H1 (cell line): Measurements from ENCODE around the gene CAPN11. TPM values are rescaled to one million over a fixed set of nuclear protein-coding genes. Genes with fewer than 3 reads are reported as not detected.
A peak's percentile ranks its signal among the peaks of the same experiment; 100 is the strongest.

ENCODE experiments used
- BRCA1 ChIP-seq: IDR thresholded peaks from 2 replicates; pipeline ENCODE4 v1.6.1; 2012; ENCODE audit warnings: low read depth, low read length, improper control_type of control experiment
- CEBPB ChIP-seq: IDR thresholded peaks from 2 replicates; pipeline ENCODE4 v1.6.1; 2012; ENCODE audit warnings: low read depth, low read length
- NANOG ChIP-seq: IDR thresholded peaks from 2 replicates; pipeline ENCODE4 v1.6.1; 2011; ENCODE audit warnings: low read length, low read depth, mild to moderate bottlenecking, inconsistent platforms; ENCODE audit not compliant: insufficient read depth, poor library complexity, severe bottlenecking
- PHF8 ChIP-seq: fragments of 200-600 bp; sonication (generic); conservative IDR thresholded peaks from 2 replicates; pipeline ENCODE4 v1.7.1; 2012; ENCODE audit warnings: low read depth, mild to moderate bottlenecking, inconsistent platforms, low read length, moderate library complexity
- RBBP5 ChIP-seq: IDR thresholded peaks from 2 replicates; pipeline ENCODE4 v1.7.1; 2012; ENCODE audit warnings: low read depth, mild to moderate bottlenecking, inconsistent platforms, low read length, moderate library complexity, borderline replicate concordance
- RXRA ChIP-seq: IDR thresholded peaks from 2 replicates; pipeline ENCODE4 v1.6.1; 2011; ENCODE audit warnings: low read depth, mild to moderate bottlenecking, low read length, moderate library complexity; ENCODE audit not compliant: insufficient read depth
- SIX5 ChIP-seq: IDR thresholded peaks from 2 replicates; pipeline ENCODE4 v1.6.1; 2011; ENCODE audit warnings: mild to moderate bottlenecking, low read depth, low read length
- SP2 ChIP-seq: IDR thresholded peaks from 2 replicates; pipeline ENCODE4 v1.6.1; 2012; ENCODE audit warnings: mild to moderate bottlenecking, low read length, inconsistent platforms
- TBP ChIP-seq: IDR thresholded peaks from 2 replicates; pipeline ENCODE4 v1.6.1; 2011; ENCODE audit warnings: low read depth, low read length, improper control_type of control experiment
- polyA plus RNA-seq, 7 experiments: library from polyadenylated mRNA; depleted of rRNA in 3 of 7; stranded (reverse) in 5 of 7; unstranded in 2 of 7; fragments of >200 nt in 5 of 7; fragments of 200-250 nt in 2 of 7; gene quantifications; 1 replicate in 5 of 7; 2 replicates in 1 of 7; 4 replicates in 1 of 7; pipeline versions ENCODE4 v1.2.1 to v1.2.3, GENCODE V29; 2011 to 2013; ENCODE audit warnings: missing spikeins in 2 of 7, mixed read lengths in 2 of 7
- total RNA-seq: library from RNA; stranded (reverse); fragmentation: NEBNext Ultra II Directional; extraction: Animal tissue kit (Norgen Biotek cat#: 25700); gene quantifications from 2 replicates; pipeline ENCODE4 v1.2.1, GENCODE V29; 2021
- TF ChIP-seq, protein P1 (sequence below), 3 experiments: IDR thresholded peaks; 1 replicate in 2 of 3; 2 replicates in 1 of 3; pipeline versions ENCODE4 v1.5.1 to v1.6.1; 2011; ENCODE audit warnings: low read length in 3 of 3, mild to moderate bottlenecking in 3 of 3, inconsistent platforms in 2 of 3, low read depth in 1 of 3, moderate library complexity in 1 of 3; ENCODE audit not compliant: insufficient read depth in 1 of 3; ENCODE audit errors: control extremely low read depth in 1 of 3

CAPN11 gene
- total and polyA plus RNA-seq, 2 of the 8 experiments (the other 6 are each of a cell fraction or from before 2014, with no cell fraction given), result 0.95 to 0.97 TPM

DNA sequence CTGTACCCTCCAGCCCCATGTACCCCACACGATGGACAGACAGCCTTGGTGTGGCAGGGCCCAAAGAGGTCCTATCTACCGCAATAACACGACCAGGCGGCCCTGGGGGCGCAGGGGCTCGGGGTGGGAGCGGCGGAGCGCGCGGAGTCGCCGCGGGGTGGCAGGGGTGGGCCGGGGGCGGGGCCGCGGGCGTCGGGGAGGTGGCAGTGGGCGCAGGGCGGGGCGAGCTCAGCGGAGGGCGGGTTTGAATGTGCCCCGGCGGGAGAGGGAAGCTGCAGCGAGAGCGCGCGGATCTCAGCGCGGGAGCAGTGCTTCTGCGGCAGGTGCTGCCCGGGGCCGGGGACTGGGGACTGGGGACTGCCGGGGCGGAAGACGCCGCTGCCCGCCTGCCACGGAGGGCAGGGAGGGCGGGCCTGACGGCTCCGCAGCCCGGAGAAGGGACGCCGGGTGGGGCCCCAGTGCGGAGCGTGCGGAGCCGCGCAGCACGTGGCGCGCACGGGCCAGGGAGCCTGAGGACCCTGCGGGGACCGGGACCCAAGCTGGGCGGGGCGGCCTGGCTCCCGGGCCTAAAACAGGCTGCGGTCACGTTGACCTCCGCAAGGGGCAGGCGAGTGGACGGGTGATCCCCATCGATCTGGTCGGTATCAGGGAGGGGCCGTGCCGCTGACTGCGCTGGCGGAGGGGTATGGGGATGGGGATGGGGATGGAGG, 64.9 kb downstream of the CAPN11 start, which contains the start of gene SLC29A1 (continued):
- TF ChIP-seq, protein P1, sequence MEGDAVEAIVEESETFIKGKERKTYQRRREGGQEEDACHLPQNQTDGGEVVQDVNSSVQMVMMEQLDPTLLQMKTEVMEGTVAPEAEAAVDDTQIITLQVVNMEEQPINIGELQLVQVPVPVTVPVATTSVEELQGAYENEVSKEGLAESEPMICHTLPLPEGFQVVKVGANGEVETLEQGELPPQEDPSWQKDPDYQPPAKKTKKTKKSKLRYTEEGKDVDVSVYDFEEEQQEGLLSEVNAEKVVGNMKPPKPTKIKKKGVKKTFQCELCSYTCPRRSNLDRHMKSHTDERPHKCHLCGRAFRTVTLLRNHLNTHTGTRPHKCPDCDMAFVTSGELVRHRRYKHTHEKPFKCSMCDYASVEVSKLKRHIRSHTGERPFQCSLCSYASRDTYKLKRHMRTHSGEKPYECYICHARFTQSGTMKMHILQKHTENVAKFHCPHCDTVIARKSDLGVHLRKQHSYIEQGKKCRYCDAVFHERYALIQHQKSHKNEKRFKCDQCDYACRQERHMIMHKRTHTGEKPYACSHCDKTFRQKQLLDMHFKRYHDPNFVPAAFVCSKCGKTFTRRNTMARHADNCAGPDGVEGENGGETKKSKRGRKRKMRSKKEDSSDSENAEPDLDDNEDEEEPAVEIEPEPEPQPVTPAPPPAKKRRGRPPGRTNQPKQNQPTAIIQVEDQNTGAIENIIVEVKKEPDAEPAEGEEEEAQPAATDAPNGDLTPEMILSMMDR (IDR thresholded peaks at IDR 0.05; ENCODE audit: control extremely low read depth in 1 of 3, insufficient read depth in 1 of 3, low read depth in 1 of 3, low read length in 3 of 3), result peak in 2 of 3 experiments; percentile 39 to 44; a peak in 3 of 4 replicates
- TF ChIP-seq TBP (0 out of 2 replicates have a peak, but pooled peaks have one; percentile 49), RXRA (no peak), CEBPB (no peak), SIX5 (no peak), RBBP5 (peak; percentile 32), SP2 (no peak), BRCA1 (no peak), NANOG (no peak), PHF8 (peak; percentile 71)
